ENCODE data around the gene CFAP54.

- TF ChIP-seq, protein P1, sequence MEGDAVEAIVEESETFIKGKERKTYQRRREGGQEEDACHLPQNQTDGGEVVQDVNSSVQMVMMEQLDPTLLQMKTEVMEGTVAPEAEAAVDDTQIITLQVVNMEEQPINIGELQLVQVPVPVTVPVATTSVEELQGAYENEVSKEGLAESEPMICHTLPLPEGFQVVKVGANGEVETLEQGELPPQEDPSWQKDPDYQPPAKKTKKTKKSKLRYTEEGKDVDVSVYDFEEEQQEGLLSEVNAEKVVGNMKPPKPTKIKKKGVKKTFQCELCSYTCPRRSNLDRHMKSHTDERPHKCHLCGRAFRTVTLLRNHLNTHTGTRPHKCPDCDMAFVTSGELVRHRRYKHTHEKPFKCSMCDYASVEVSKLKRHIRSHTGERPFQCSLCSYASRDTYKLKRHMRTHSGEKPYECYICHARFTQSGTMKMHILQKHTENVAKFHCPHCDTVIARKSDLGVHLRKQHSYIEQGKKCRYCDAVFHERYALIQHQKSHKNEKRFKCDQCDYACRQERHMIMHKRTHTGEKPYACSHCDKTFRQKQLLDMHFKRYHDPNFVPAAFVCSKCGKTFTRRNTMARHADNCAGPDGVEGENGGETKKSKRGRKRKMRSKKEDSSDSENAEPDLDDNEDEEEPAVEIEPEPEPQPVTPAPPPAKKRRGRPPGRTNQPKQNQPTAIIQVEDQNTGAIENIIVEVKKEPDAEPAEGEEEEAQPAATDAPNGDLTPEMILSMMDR (IDR thresholded peaks at IDR 0.05; ENCODE audit: low read depth, low read length) = no peak
- no peak for TF ChIP-seq POLR2A (IDR thresholded peaks at IDR 0.05; ENCODE audit: extremely low read depth, insufficient read length)
These were observed 23.8 kb downstream of the CFAP54 start for GRCh38 chr12:96513166-96513565.
